AG04450 (cell line): ENCODE results near the gene PALLD. TPM values are rescaled to one million over a fixed set of nuclear protein-coding genes. Genes with fewer than 3 reads are reported as not detected.

Source experiments
- CTCF ChIA-PET: fragments of 300-600, 350-600 bp; formaldehyde crosslinking; extraction: SDS; loops from one replicate; lab custom pipeline; 2022; ENCODE audit warnings: antibody characterized with exemption, inconsistent platforms; lab: Charles Lee
- POLR2A ChIA-PET: fragments of 350-600 bp; formaldehyde crosslinking; extraction: SDS; loops from one replicate; lab custom pipeline; 2021; ENCODE audit warnings: antibody characterized with exemption, inconsistent platforms; lab: Yijun Ruan, JAX
- DNase-seq: peaks from one replicate; pipeline ENCODE4 v3.0.0-alpha.2; 2011; ENCODE audit warnings: low read depth, low spot score
- H3K27ac ChIP-seq: one replicate; pipeline ENCODE4 v1.5.1; 2012; ENCODE audit warnings: low read depth, low read length, control low read depth
- H3K27me3 ChIP-seq: one replicate; pipeline ENCODE4 v1.6.0; 2012; ENCODE audit warnings: low read length; ENCODE audit not compliant: control insufficient read depth, insufficient read depth
- H3K4me3 ChIP-seq: 2 replicates; pipeline ENCODE4 v1.5.1; 2011; ENCODE audit warnings: mild to moderate bottlenecking, low read depth, low read length, control low read depth
- H3K9me3 ChIP-seq: 2 replicates; pipeline ENCODE4 v1.5.1; 2012; ENCODE audit warnings: low read length; ENCODE audit not compliant: control insufficient read depth, insufficient read depth
- polyA plus RNA-seq: library from polyadenylated mRNA; depleted of rRNA; stranded (reverse); fragments of >200 nt; gene quantifications from 2 replicates; pipeline ENCODE4 v1.2.3, GENCODE V29; 2011
- TF ChIP-seq, protein P1 (sequence below): IDR thresholded peaks from 2 replicates; pipeline ENCODE4 v1.5.1; 2011; ENCODE audit warnings: low read depth, low read length, control low read depth, inconsistent platforms

The PALLD gene
- polyA plus RNA-seq, 1 experiment: 159 TPM

DNA sequence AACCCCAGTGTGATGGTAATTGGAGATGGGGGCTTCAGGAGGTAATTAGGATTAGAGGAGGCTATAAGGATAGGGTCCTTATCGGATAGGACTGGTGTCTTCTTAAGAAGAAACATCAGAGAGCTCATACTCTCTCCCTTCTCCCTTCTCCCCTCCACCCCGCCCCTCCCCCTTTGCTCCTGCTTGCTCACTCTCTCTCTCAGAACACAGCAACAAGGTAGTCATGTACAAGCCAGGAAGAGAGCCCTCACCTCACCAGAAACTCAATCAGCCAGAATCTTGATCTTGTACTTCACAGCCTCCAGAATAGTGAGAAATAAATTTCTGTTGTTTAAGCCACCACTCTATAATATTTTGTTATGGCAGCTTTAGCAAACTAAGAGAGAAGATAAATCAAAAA is 21.1 kb upstream of the PALLD start:
- TF ChIP-seq, protein P1, sequence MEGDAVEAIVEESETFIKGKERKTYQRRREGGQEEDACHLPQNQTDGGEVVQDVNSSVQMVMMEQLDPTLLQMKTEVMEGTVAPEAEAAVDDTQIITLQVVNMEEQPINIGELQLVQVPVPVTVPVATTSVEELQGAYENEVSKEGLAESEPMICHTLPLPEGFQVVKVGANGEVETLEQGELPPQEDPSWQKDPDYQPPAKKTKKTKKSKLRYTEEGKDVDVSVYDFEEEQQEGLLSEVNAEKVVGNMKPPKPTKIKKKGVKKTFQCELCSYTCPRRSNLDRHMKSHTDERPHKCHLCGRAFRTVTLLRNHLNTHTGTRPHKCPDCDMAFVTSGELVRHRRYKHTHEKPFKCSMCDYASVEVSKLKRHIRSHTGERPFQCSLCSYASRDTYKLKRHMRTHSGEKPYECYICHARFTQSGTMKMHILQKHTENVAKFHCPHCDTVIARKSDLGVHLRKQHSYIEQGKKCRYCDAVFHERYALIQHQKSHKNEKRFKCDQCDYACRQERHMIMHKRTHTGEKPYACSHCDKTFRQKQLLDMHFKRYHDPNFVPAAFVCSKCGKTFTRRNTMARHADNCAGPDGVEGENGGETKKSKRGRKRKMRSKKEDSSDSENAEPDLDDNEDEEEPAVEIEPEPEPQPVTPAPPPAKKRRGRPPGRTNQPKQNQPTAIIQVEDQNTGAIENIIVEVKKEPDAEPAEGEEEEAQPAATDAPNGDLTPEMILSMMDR: no peak
- POLR2A ChIA-PET: interaction anchor here (0.5 kb wide), 1 partner anchor 26 kb away, joined by 5 read pairs; no protein-coding TSS in a partner anchor
- no peak for DNase-seq

DNA sequence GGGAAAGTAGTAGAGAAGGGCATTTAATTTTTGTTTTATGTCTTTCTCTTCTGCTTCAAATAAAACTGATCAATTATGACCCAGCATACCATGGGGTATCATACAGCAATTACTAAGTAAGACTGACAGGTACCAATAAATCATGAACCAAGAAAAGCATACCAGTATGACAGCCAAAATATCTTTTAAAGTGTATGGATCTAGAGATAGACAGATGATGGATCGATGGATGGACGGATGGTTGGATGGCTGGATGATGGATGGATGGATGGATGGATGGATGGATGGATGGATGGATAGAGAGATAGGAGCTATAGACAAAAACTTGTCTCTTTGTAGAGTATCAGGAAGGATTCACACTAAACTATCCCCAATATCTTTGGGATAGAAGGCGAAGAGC is 18.0 kb upstream of the PALLD start:
- Histone ChIP-seq H3K27me3 (no peaks in the 10 kb centered on the region), H3K9me3 (no peaks in the 10 kb centered on the region; the same call in 1 of the 2 replicates), H3K27ac (no peak overlapping the region), H3K4me3 (no peak overlapping the region)
- CTCF ChIA-PET: interaction anchor here (2.7 kb wide), 1 partner anchor 444 kb away, joined by 9 read pairs; no protein-coding TSS in a partner anchor
- DNase-seq: no peak
- POLR2A ChIA-PET: no interaction called here
- TF ChIP-seq, protein P1: no peak

More for the DNA sequence above, 21.1 kb upstream of the PALLD start:
- CTCF ChIA-PET: interaction anchor here (0.6 to 0.8 kb wide), 3 partner anchors 8 to 900 kb away, joined by 3 to 4 read pairs (median 3); no protein-coding TSS in a partner anchor
- Histone ChIP-seq H3K27ac (no peak overlapping the region), H3K9me3 (no peaks in the 10 kb centered on the region; the same call in 1 of the 2 replicates), H3K4me3 (no peak overlapping the region), H3K27me3 (no peaks in the 10 kb centered on the region)

DNA sequence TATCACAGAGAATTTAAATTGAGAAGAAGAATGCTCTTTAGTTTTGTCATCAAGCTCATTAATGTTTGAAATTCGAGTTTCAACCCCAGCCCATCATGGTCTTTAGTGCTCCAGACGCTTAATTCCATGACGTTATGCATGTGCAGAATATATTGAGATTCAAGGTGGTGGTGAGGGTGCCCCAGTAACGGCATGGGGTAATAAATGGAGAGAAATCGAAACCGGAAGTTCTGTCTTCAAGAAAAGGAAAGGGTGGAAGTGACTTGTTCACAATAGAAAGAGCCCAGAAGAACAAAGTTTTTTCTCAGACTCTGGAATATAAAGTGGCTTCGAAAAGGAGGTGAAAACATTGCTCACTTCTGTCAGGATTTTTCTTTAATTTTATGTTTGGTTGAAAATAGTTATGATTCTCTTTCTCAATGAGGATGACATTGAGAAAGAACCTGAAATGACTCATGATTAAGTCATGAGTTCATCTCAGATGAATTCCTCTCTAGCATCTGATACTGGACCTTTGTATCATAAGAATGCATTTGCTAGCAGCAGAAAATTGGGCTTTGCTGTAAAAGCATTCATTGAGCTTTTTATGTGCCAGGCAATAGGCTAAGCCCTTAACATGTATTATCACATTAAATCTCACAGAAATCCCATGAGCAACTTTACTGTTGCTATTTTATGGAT is 15.8 kb upstream of the PALLD start:
- ChIA-PET POLR2A (interaction anchor here (1.2 kb wide), 1 partner anchor 336 kb away, joined by 6 read pairs; no protein-coding TSS in a partner anchor), CTCF (interaction anchor here (1.1 kb wide), 1 partner anchor 440 kb away, joined by 4 read pairs; no protein-coding TSS in a partner anchor)
- Histone ChIP-seq H3K27ac (peak overlapping the region; percentile 94), H3K27me3 (no peaks in the 10 kb centered on the region), H3K4me3 (peak overlapping the region; percentile 71), H3K9me3 (no peaks in the 10 kb centered on the region; the same call in 1 of the 2 replicates)
- DNase-seq: peak; percentile 41
- TF ChIP-seq, protein P1: no peak

DNA sequence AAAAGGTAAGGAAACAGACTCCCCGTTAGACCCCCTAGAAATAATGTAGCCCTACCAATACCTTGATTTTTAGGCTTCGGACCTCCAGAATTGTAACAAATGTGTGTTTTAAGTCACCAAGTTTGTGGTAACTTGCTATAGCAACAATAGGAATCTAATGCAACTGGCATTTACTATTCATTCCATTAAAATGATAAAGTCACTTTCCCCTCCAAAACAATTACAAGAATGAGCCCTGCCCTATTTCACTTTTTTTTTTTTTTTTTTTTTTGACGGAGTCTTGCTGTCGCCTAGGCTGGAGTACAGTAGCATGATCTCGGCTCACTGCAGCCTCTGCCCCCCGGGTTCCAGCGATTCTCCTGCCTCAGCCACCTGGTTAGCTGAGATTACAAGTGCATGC is 13.0 kb upstream of the PALLD start:
- POLR2A ChIA-PET: no interaction called here
- TF ChIP-seq, protein P1: no peak
- CTCF ChIA-PET: no interaction called here
- no peaks in the 10 kb centered on the region for H3K27me3 ChIP-seq
- no peak overlapping the region for H3K4me3 ChIP-seq
- H3K27ac ChIP-seq: peak overlapping the region; percentile 68
- H3K9me3 ChIP-seq: no peaks in the 10 kb centered on the region; the same call in 1 of the 2 replicates
- DNase-seq: no peak

DNA sequence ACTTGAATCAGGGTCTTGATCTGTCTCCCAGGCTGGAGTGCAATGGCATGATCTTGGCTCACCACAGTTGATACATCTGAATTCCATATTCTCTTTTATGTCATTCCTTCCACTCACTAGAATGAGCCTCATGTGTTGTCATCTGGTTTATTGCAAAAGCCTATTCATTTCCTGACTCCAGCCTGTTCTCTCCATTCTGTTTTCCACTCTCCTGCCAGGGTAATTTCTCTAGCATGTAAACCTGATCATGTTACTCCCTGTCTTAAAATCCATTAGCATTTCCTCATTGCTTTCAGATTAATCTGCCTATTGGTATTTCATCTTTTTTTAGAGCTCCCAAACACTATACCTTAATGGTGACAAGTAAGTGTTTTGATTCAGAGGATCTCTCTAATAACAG is 12.2 kb upstream of the PALLD start:
- POLR2A ChIA-PET: interaction anchor here (0.5 to 0.8 kb wide), 2 partner anchors 28 to 347 kb away, joined by 3 to 4 read pairs; no protein-coding TSS in a partner anchor
- TF ChIP-seq, protein P1: no peak

More for the DNA sequence above, 12.2 kb upstream of the PALLD start:
- H3K27ac ChIP-seq: peak overlapping the region; percentile 68
- no peaks in the 10 kb centered on the region for H3K27me3 ChIP-seq
- H3K9me3 ChIP-seq: no peaks in the 10 kb centered on the region; the same call in 1 of the 2 replicates
- CTCF ChIA-PET: interaction anchor here (0.7 to 1.1 kb wide), 4 partner anchors 12 to 459 kb away, joined by 3 to 4 read pairs (median 3); no protein-coding TSS in a partner anchor
- H3K4me3 ChIP-seq: no peak overlapping the region
- DNase-seq: peak; percentile 60
